ENCODE results near the gene F11R. TPM values are rescaled to one million over a fixed set of nuclear protein-coding genes. Genes with fewer than 3 reads are reported as not detected.

Gene F11R
- total and polyA plus RNA-seq, 2 donors (not counting 1 experiment from before 2014, with no cell fraction given) = 0.50 to 0.66 TPM

DNA sequence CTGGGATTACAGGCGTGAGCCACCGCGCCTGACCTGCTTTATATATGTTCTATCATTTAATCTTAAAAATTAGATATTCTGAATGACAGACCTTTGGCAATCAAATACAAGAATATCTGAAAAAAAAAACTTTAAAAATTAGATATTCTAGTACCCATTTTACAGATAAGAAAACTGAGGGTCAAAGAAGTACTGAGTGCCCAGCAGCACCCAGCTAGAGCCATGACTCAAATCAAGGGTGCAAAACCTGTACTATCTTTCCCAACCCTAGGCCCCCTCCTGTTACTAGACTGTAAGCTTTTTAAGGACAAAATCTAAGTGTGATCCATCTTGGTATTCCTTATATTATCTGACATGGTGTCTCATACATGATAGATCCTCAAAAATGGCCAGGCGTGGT is 40.5 kb upstream of the F11R start:
- Histone ChIP-seq H3K9ac (ENCODE audit: insufficient read depth, low read length) (no peak overlapping the region), H3K4me3 (replicated peaks in 1 of 4; ENCODE audit: control extremely low read depth in 1 of 4, insufficient read depth in 1 of 4, low read depth in 3 of 4, low read length in 4 of 4) (no peak overlapping the region), H3K4me2 (ENCODE audit: extremely low read depth, insufficient read depth, low read length) (no peak overlapping the region), H3K27ac (ENCODE audit: insufficient read depth, low read length) (no peak overlapping the region), H3K9me3 (ENCODE audit: control insufficient read depth, insufficient read depth, low read depth, low read length) (no peaks in the 10 kb centered on the region), H3K4me1 (ENCODE audit: control insufficient read depth, extremely low read depth, insufficient read depth, low read length) (no peaks in the 10 kb centered on the region), H3K79me2 (ENCODE audit: control insufficient read depth, insufficient read depth, low read length) (no peaks in the 10 kb centered on the region), H4K20me1 (ENCODE audit: control insufficient read depth, extremely low read depth, insufficient read depth, low read length) (no peaks in the 10 kb centered on the region), H3K27me3 (ENCODE audit: control insufficient read depth, insufficient read depth, low read length) (no peaks in the 10 kb centered on the region), H2AFZ (ENCODE audit: low read length) (no peak overlapping the region), H3K36me3 (ENCODE audit: control insufficient read depth, insufficient read depth, low read length) (no peaks in the 10 kb centered on the region)
- no peak for TF ChIP-seq EZH2 (IDR thresholded peaks at IDR 0.05; ENCODE audit: low read length, missing control alignments)
- TF ChIP-seq, protein P1, sequence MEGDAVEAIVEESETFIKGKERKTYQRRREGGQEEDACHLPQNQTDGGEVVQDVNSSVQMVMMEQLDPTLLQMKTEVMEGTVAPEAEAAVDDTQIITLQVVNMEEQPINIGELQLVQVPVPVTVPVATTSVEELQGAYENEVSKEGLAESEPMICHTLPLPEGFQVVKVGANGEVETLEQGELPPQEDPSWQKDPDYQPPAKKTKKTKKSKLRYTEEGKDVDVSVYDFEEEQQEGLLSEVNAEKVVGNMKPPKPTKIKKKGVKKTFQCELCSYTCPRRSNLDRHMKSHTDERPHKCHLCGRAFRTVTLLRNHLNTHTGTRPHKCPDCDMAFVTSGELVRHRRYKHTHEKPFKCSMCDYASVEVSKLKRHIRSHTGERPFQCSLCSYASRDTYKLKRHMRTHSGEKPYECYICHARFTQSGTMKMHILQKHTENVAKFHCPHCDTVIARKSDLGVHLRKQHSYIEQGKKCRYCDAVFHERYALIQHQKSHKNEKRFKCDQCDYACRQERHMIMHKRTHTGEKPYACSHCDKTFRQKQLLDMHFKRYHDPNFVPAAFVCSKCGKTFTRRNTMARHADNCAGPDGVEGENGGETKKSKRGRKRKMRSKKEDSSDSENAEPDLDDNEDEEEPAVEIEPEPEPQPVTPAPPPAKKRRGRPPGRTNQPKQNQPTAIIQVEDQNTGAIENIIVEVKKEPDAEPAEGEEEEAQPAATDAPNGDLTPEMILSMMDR (conservative IDR thresholded peaks at IDR 0.05 in 1 of 2, IDR thresholded peaks at IDR 0.05 in 1 of 2; ENCODE audit: low read depth in 1 of 2, low read length in 2 of 2) = no peak
- no peak for DNase-seq (ENCODE audit: low read depth in 2 of 2)

DNA sequence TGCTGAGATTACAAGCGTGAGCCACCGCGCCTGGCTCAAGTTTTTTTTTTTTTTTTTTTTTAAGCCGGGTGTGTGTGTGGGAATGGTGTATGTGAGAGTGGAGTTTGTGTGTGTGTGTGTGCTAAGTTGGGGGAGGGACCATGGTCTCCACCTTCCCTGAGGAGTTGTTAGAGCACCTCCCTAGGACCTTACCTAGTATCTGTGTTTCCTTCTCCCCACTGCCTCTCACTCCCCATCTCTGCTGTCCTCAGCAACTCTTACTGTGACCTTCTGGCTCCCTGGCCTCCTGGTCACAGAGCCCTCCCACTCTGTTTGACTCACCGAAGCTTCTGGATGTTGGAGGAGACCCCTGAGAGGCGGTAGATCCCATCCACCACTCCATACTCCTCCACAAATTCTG is 38.3 kb upstream of the F11R start:
- H4K20me1 ChIP-seq (ENCODE audit: control insufficient read depth, extremely low read depth, insufficient read depth, low read length) = no peaks in the 10 kb centered on the region
- no peak overlapping the region for H3K9ac ChIP-seq (ENCODE audit: insufficient read depth, low read length)
- H3K4me3 ChIP-seq (replicated peaks in 1 of 4; ENCODE audit: control extremely low read depth in 1 of 4, insufficient read depth in 1 of 4, low read depth in 3 of 4, low read length in 4 of 4) = no peak overlapping the region
- no peak overlapping the region for H3K27ac ChIP-seq (ENCODE audit: insufficient read depth, low read length)
- no peaks in the 10 kb centered on the region for H3K27me3 ChIP-seq (ENCODE audit: control insufficient read depth, insufficient read depth, low read length)
- no peak overlapping the region for H2AFZ ChIP-seq (ENCODE audit: low read length)
- no peaks in the 10 kb centered on the region for H3K4me1 ChIP-seq (ENCODE audit: control insufficient read depth, extremely low read depth, insufficient read depth, low read length)
- DNase-seq (ENCODE audit: low read depth in 2 of 2) = no peak
- H3K36me3 ChIP-seq (ENCODE audit: control insufficient read depth, insufficient read depth, low read length) = no peaks in the 10 kb centered on the region
- no peak overlapping the region for H3K4me2 ChIP-seq (ENCODE audit: extremely low read depth, insufficient read depth, low read length)
- H3K9me3 ChIP-seq (ENCODE audit: control insufficient read depth, insufficient read depth, low read depth, low read length) = no peaks in the 10 kb centered on the region
- TF ChIP-seq, protein P1 (conservative IDR thresholded peaks at IDR 0.05 in 1 of 2, IDR thresholded peaks at IDR 0.05 in 1 of 2; ENCODE audit: low read depth in 1 of 2, low read length in 2 of 2) = no peak
- TF ChIP-seq EZH2 (IDR thresholded peaks at IDR 0.05; ENCODE audit: low read length, missing control alignments) = no peak
- H3K79me2 ChIP-seq (ENCODE audit: control insufficient read depth, insufficient read depth, low read length) = no peaks in the 10 kb centered on the region

DNA sequence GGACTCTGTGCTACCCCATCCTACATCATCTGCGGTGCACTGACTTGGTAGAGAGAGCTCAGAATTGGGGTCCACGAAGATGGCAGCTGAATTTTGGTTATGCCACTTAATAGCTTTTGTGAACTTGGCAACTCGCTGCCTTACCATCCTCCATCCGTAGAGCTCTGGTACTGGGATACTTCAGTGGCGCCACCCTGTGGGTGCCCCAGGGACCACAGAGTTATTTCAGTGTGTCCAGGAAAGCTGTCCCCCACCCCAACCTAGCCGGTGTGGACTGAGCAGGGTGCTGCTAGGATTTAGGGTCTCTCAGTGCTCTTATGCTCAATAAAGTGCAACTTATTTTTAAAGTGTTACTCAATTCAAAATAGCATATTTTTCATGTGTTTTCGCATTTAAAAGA is 33.9 kb upstream of the F11R start:
- Histone ChIP-seq H3K9me3 (ENCODE audit: control insufficient read depth, insufficient read depth, low read depth, low read length) (no peaks in the 10 kb centered on the region), H3K4me1 (ENCODE audit: control insufficient read depth, extremely low read depth, insufficient read depth, low read length) (no peaks in the 10 kb centered on the region), H3K9ac (ENCODE audit: insufficient read depth, low read length) (no peak overlapping the region), H3K4me2 (ENCODE audit: extremely low read depth, insufficient read depth, low read length) (no peak overlapping the region), H3K36me3 (ENCODE audit: control insufficient read depth, insufficient read depth, low read length) (no peaks in the 10 kb centered on the region), H3K27ac (ENCODE audit: insufficient read depth, low read length) (no peak overlapping the region), H3K27me3 (ENCODE audit: control insufficient read depth, insufficient read depth, low read length) (no peaks in the 10 kb centered on the region), H4K20me1 (ENCODE audit: control insufficient read depth, extremely low read depth, insufficient read depth, low read length) (no peaks in the 10 kb centered on the region), H3K4me3 (replicated peaks in 1 of 4; ENCODE audit: control extremely low read depth in 1 of 4, insufficient read depth in 1 of 4, low read depth in 3 of 4, low read length in 4 of 4) (no peak overlapping the region), H3K79me2 (ENCODE audit: control insufficient read depth, insufficient read depth, low read length) (no peaks in the 10 kb centered on the region), H2AFZ (ENCODE audit: low read length) (no peak overlapping the region)
- TF ChIP-seq, protein P1 (conservative IDR thresholded peaks at IDR 0.05 in 1 of 2, IDR thresholded peaks at IDR 0.05 in 1 of 2; ENCODE audit: low read depth in 1 of 2, low read length in 2 of 2) = no peak
- TF ChIP-seq EZH2 (IDR thresholded peaks at IDR 0.05; ENCODE audit: low read length, missing control alignments) = no peak
- DNase-seq (ENCODE audit: low read depth in 2 of 2) = no peak

Data from fibroblast of lung (primary cell).